ENCODE measurements around the gene MESP2.
"Not testable (repeated sequence)": the region's sequence is repeated elsewhere in the genome, so short reads cannot be mapped to it uniquely, and the experiment has no call there.

Gene MESP2

DNA sequence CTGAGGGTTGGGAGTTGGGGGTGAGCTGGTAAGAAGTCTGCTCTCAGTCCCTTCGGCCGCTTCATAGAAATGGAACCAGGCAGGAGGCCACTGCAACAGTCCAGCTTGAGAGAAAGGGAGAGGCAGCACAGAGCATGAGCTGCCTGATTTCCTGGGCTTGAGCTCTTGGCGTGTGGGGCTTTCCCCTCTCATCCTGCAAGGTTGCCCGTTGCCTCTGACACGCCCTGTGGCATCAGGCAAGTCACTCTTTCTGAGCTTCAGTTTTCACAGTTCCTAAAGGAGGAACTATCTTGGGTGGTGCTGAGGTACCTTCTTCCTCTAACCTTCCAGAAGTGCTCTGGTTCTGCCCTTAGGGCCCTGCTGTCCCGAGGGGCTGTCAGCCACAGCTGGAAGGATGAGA lies 4.9 kb downstream of the MESP2 start:
- TF ChIP-seq, protein P1, sequence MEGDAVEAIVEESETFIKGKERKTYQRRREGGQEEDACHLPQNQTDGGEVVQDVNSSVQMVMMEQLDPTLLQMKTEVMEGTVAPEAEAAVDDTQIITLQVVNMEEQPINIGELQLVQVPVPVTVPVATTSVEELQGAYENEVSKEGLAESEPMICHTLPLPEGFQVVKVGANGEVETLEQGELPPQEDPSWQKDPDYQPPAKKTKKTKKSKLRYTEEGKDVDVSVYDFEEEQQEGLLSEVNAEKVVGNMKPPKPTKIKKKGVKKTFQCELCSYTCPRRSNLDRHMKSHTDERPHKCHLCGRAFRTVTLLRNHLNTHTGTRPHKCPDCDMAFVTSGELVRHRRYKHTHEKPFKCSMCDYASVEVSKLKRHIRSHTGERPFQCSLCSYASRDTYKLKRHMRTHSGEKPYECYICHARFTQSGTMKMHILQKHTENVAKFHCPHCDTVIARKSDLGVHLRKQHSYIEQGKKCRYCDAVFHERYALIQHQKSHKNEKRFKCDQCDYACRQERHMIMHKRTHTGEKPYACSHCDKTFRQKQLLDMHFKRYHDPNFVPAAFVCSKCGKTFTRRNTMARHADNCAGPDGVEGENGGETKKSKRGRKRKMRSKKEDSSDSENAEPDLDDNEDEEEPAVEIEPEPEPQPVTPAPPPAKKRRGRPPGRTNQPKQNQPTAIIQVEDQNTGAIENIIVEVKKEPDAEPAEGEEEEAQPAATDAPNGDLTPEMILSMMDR (conservative IDR thresholded peaks at IDR 0.05; ENCODE audit: low read length), result no peak
- TF ChIP-seq EZH2phosphoT487 (IDR thresholded peaks at IDR 0.05; ENCODE audit: borderline replicate concordance), result no peak
- Histone ChIP-seq H4K20me1 (ENCODE audit: insufficient read depth, low read length, poor library complexity, severe bottlenecking) (no peaks in the 10 kb centered on the region), H3K4me3 (ENCODE audit: low read length, poor library complexity, severe bottlenecking) (no peak overlapping the region), H3K9ac (ENCODE audit: low read depth, low read length, poor library complexity, severe bottlenecking) (no peak overlapping the region), H3F3A (ENCODE audit: low read depth) (no peaks in the 10 kb centered on the region), H2AFZ (ENCODE audit: low read length) (no peak overlapping the region), H3K9me2 (replicated peaks; ENCODE audit: low read depth, low read length) (no peaks in the 10 kb centered on the region), H3K27me3 (ENCODE audit: insufficient read depth, low read length, poor library complexity, severe bottlenecking) (no peaks in the 10 kb centered on the region), H3K9me3 (ENCODE audit: insufficient read depth, low read depth, low read length) (no peaks in the 10 kb centered on the region), H3K4me1 (ENCODE audit: insufficient read depth, low read length, poor library complexity, severe bottlenecking) (peaks cover 4% of the 10 kb centered on the region), H3K79me2 (ENCODE audit: insufficient read depth, low read length) (no peaks in the 10 kb centered on the region), H3K36me3 (ENCODE audit: insufficient read depth, low read length) (no peaks in the 10 kb centered on the region), H3K4me2 (ENCODE audit: low read depth, low read length, poor library complexity, severe bottlenecking) (no peak overlapping the region)

DNA sequence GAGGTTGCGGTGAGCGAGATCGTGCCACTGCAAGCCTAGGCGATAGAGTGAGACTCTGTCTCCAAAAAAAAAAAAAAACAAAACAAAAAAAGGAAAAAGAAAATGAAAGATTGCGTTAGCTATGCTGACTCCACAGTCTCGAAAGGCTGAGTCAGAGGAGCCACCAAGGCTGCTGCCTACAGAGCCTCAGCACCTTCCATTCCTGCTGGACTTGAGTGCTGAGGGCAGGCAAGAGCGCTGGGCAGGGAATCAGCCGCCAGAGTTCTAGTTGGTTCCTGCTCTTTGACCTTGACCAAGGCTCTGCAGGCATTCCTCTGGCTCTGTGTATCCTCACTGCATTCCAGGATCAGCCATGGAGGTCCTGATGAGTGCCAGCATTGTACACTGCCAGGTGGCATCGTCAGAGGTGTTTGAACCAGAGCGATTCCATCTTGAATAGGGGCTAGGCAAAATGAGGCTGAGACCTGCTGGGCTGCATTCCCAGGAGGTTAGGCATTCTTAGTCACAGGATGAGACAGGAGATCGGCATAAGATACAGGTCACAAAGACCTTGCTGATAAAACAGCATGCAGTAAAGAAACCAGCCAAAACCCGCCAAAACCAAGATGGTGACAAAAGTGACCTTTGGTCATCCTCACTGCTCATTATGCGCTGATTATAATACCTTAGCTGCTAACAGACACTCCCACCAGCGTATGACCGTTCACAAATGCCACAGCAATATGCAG lies 5.9 kb downstream of the MESP2 start:
- Histone ChIP-seq H2AFZ (ENCODE audit: low read length) (no peak overlapping the region), H3K4me2 (ENCODE audit: low read depth, low read length, poor library complexity, severe bottlenecking) (no peak overlapping the region), H3F3A (ENCODE audit: low read depth) (no peaks in the 10 kb centered on the region), H3K9ac (ENCODE audit: low read depth, low read length, poor library complexity, severe bottlenecking) (no peak overlapping the region), H3K9me3 (ENCODE audit: insufficient read depth, low read depth, low read length) (no peaks in the 10 kb centered on the region), H4K20me1 (ENCODE audit: insufficient read depth, low read length, poor library complexity, severe bottlenecking) (no peaks in the 10 kb centered on the region), H3K4me1 (ENCODE audit: insufficient read depth, low read length, poor library complexity, severe bottlenecking) (peaks cover 4% of the 10 kb centered on the region), H3K4me3 (ENCODE audit: low read length, poor library complexity, severe bottlenecking) (no peak overlapping the region), H3K27me3 (ENCODE audit: insufficient read depth, low read length, poor library complexity, severe bottlenecking) (no peaks in the 10 kb centered on the region), H3K9me2 (replicated peaks; ENCODE audit: low read depth, low read length) (no peaks in the 10 kb centered on the region), H3K36me3 (ENCODE audit: insufficient read depth, low read length) (no peaks in the 10 kb centered on the region), H3K79me2 (ENCODE audit: insufficient read depth, low read length) (no peaks in the 10 kb centered on the region)
- TF ChIP-seq EZH2phosphoT487 (IDR thresholded peaks at IDR 0.05; ENCODE audit: borderline replicate concordance), result no peak
- TF ChIP-seq, protein P1 (conservative IDR thresholded peaks at IDR 0.05; ENCODE audit: low read length), result no peak

DNA sequence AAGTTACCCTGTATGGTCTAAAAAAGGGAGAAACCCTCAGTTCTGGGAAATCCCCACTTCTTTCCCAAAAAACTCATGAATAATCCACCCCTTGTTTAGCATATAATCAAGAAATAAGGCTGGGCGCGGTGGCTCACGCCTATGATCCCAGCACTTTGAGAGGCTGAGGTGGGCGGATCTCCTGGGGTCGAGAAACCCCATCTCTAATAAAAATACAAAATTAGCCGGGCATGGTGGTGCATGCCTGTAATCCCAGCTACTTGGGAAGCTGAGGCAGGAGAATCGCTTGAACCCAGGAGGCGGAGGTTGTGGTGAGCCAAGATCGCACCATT lies 6.5 kb downstream of the MESP2 start:
- not testable (repeated sequence) for H3F3A ChIP-seq (ENCODE audit: low read depth); H2AFZ ChIP-seq (ENCODE audit: low read length); H3K9me3 ChIP-seq (ENCODE audit: insufficient read depth, low read depth, low read length); H3K4me2 ChIP-seq (ENCODE audit: low read depth, low read length, poor library complexity, severe bottlenecking); H3K36me3 ChIP-seq (ENCODE audit: insufficient read depth, low read length); H3K27me3 ChIP-seq (ENCODE audit: insufficient read depth, low read length, poor library complexity, severe bottlenecking); H4K20me1 ChIP-seq (ENCODE audit: insufficient read depth, low read length, poor library complexity, severe bottlenecking); H3K9me2 ChIP-seq (replicated peaks; ENCODE audit: low read depth, low read length); H3K79me2 ChIP-seq (ENCODE audit: insufficient read depth, low read length); H3K4me1 ChIP-seq (ENCODE audit: insufficient read depth, low read length, poor library complexity, severe bottlenecking); H3K4me3 ChIP-seq (ENCODE audit: low read length, poor library complexity, severe bottlenecking); H3K9ac ChIP-seq (ENCODE audit: low read depth, low read length, poor library complexity, severe bottlenecking)
